Neuron (in vitro differentiated cells): ENCODE data around the gene RNF149.
"Not testable (repeated sequence)": the region's sequence is repeated elsewhere in the genome, so short reads cannot be mapped to it uniquely, and the experiment has no call there.

ENCODE experiments used
- H2AFZ ChIP-seq: one replicate; pipeline ENCODE4 v1.6.1; 2013; ENCODE audit warnings: low read depth, mild to moderate bottlenecking, inconsistent platforms, low read length, moderate library complexity
- H3K27me3 ChIP-seq: one replicate; pipeline ENCODE4 v1.6.1; 2013; ENCODE audit warnings: low read length; ENCODE audit not compliant: insufficient read depth
- H3K36me3 ChIP-seq: one replicate; pipeline ENCODE4 v1.6.1; 2013; ENCODE audit warnings: low read length; ENCODE audit not compliant: insufficient read depth
- H3K4me1 ChIP-seq: one replicate; pipeline ENCODE4 v1.6.1; 2013; ENCODE audit warnings: low read length; ENCODE audit not compliant: insufficient read depth
- H3K4me3 ChIP-seq: 2 replicates; pipeline ENCODE4 v1.5.1; 2013; ENCODE audit warnings: mild to moderate bottlenecking, low read length, moderate library complexity
- H3K9me3 ChIP-seq: one replicate; pipeline ENCODE4 v1.6.1; 2013; ENCODE audit warnings: low read length

The RNF149 gene

DNA sequence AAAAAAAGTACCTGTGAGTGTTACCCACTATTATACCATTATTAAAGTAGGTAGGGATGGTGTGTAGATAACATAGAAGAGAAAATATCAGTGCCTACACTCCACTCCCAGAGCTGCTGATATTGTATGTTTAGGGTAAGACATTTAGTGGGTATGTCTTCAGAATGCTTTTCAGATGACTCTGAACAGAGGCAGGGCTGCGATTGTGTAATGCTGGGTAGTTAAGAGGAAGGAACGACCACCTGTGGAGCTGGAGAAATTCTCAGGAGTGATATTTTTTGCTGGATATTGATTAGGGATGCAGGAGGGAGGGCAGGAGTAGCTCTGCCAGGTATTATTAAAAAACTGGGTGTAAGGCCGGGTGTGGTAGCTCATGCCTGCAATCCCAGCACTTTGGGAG, 53.0 kb downstream of the RNF149 start:
- Histone ChIP-seq H3K9me3 (peaks cover 6% of the 10 kb centered on the region), H3K27me3 (no peaks in the 10 kb centered on the region), H3K4me3 (no peak overlapping the region), H3K4me1 (peaks cover 16% of the 10 kb centered on the region), H2AFZ (no peak overlapping the region), H3K36me3 (peaks cover 23% of the 10 kb centered on the region)

GRCh38 chr2:101253703-101254450, 54.6 kb downstream of the RNF149 start:
- H3K27me3 ChIP-seq, result no peaks in the 10 kb centered on the region

GRCh38 chr2:101253013-101253702, 55.3 kb downstream of the RNF149 start:
- H3K4me1 ChIP-seq, result peaks cover 16% of the 10 kb centered on the region
- no peaks in the 10 kb centered on the region for H3K9me3 ChIP-seq
- peak overlapping the region; percentile 89 for H3K4me3 ChIP-seq
- H3K36me3 ChIP-seq, result peaks cover 4% of the 10 kb centered on the region
- peak overlapping the region; percentile 31 for H2AFZ ChIP-seq
- H3K27me3 ChIP-seq, result no peaks in the 10 kb centered on the region

More at GRCh38 chr2:101253703-101254450, 54.6 kb downstream of the RNF149 start:
- Histone ChIP-seq H3K36me3 (peaks cover 10% of the 10 kb centered on the region), H3K9me3 (peaks cover 4% of the 10 kb centered on the region), H3K4me3 (peak overlapping the region; percentile 89), H2AFZ (no peak overlapping the region), H3K4me1 (peaks cover 16% of the 10 kb centered on the region)

DNA sequence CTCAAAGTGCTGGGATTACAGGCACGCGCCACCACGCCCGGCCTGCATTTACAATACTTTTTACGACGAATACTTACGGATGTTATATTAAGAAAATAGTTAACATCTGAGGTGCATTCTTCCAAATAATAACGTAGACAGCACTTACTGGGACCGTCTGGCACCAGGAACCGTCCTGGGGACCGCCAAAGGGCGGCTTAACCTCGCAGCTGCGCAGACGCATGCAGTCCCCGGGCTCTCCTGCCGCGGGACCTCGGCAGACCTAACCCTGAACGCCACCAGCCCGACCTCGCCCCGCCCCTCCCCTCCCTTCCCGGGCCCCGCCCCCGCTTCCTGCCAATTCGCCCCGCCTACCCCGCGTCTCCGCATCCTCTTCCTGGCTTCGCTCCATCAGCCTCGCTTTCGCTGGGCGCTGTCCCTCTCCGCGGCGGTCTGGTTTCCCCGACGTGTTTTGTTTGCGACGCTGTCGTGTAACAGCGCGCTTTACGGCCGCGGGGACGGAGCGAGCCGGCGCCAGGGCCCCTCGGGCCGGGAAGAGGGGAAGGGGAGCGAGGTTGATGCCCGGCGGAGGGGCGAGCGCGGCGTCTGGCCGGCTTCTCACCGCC, 56.0 kb downstream of the RNF149 start, which contains the start of gene CNOT11:
TSS of gene CNOT11 (plus strand) at position 479 of the 605 bp plus-strand sequence. CDS start at position 558, 79 bp downstream.
- Histone ChIP-seq H2AFZ (peak within 1 kb of the TSS; percentile 86), H3K4me3 (peak within 1 kb of the TSS; percentile 89), H3K4me1 (peaks cover 16% of the 10 kb centered on the region), H3K9me3 (no peaks in the 10 kb centered on the region), H3K36me3 (peaks cover 2% of the 10 kb centered on the region), H3K27me3 (no peaks in the 10 kb centered on the region)

GRCh38 chr2:101251844-101252407, 56.6 kb downstream of the RNF149 start:
- Histone ChIP-seq H3K4me1 (peaks cover 16% of the 10 kb centered on the region), H3K9me3 (no peaks in the 10 kb centered on the region)

DNA sequence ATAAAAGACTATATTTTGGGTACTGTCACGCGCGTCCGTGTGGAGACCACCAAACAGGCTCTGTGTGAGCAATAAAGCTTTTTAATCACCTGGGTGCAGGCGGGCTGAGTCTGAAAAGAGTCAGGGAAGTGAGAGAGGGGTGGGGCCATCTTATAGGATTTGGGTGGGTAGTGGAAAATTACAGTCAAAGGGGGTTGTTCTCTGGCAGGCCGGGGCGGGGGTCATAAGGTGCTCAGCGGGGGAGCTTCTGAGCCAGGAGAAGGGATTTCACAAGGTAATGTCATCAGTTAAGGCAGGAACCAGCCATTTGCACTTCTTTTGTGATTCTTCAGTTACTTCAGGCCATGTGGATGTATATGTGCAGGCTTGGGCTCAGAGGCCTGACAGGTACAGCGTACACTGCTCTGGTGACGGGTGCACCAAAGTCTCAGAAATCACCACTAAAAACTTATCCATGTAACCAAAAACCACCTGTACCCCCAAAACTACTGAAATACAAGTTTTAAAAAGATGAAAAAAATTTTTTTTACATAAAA, 57.2 kb downstream of the RNF149 start:
- not testable (repeated sequence) for H3K9me3 ChIP-seq, H3K4me3 ChIP-seq

More at GRCh38 chr2:101251844-101252407, 56.6 kb downstream of the RNF149 start:
- peaks cover 2% of the 10 kb centered on the region for H3K36me3 ChIP-seq
- peak overlapping the region; percentile 86 for H2AFZ ChIP-seq
- H3K27me3 ChIP-seq, result no peaks in the 10 kb centered on the region
- peak overlapping the region; percentile 89 for H3K4me3 ChIP-seq

GRCh38 chr2:101249826-101250225, 58.7 kb downstream of the RNF149 start:
- H3K27me3 ChIP-seq, result no peaks in the 10 kb centered on the region
- H3K4me3 ChIP-seq, result no peak overlapping the region
- H2AFZ ChIP-seq, result no peak overlapping the region
- peaks cover 16% of the 10 kb centered on the region for H3K4me1 ChIP-seq
- H3K9me3 ChIP-seq, result no peaks in the 10 kb centered on the region
- H3K36me3 ChIP-seq, result no peaks in the 10 kb centered on the region

More for the DNA sequence above, 57.2 kb downstream of the RNF149 start:
- H3K36me3 ChIP-seq, H2AFZ ChIP-seq, H3K27me3 ChIP-seq: not testable (repeated sequence)
- peaks cover 16% of the 10 kb centered on the region for H3K4me1 ChIP-seq

DNA sequence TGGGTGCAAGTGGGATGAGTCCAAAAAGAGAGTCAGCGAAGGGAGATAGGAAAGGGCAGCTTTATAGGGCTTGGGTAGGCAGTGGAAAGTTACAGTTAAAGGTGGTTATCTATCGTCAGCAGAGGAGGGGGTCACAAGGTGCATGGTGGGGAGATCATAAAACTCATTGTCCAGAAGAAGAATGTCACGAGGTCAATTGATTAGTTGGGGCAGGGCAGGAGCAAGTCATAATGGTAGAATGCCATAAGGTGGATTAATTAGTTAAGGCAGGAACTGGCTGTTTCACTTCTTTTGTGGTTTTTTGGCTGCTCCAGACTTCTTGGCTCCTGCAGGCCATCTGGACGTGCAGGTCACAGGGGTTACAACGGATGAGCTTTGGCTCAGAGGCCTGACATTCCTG, 59.7 kb downstream of the RNF149 start:
- H3K27me3 ChIP-seq, H3K36me3 ChIP-seq, H2AFZ ChIP-seq, H3K9me3 ChIP-seq, H3K4me3 ChIP-seq, H3K4me1 ChIP-seq: not testable (repeated sequence)

DNA sequence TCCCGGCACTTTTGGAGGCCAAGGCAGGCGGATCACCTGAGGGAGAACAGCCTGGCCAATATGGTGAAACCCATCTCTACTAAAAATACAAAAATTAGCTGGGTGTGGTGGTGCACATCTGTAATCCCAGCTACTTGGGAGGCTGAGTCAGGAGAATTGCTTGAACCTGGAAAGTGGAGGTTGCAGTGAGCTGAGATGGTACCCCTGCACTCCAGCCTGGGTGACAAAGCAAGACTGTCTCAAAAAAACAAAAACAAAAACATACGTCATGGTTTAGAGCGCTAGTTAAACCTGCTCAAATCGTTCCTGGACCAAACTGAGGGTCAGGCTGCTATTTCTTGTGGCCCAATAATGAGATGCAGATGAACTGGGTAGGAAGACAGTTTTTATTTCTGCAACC, 63.0 kb downstream of the RNF149 start:
- not testable (repeated sequence) for H3K27me3 ChIP-seq, H3K36me3 ChIP-seq, H2AFZ ChIP-seq, H3K4me1 ChIP-seq, H3K9me3 ChIP-seq, H3K4me3 ChIP-seq

GRCh38 chr2:101244899-101245298, 63.6 kb downstream of the RNF149 start:
- H2AFZ ChIP-seq, H3K4me3 ChIP-seq, H3K36me3 ChIP-seq, H3K27me3 ChIP-seq, H3K9me3 ChIP-seq, H3K4me1 ChIP-seq: not testable (repeated sequence)

GRCh38 chr2:101244373-101244772, 64.1 kb downstream of the RNF149 start:
- H3K4me3 ChIP-seq, H2AFZ ChIP-seq, H3K36me3 ChIP-seq, H3K27me3 ChIP-seq, H3K9me3 ChIP-seq, H3K4me1 ChIP-seq: not testable (repeated sequence)

GRCh38 chr2:101241158-101241557, 67.3 kb downstream of the RNF149 start:
- Histone ChIP-seq H2AFZ (no peak overlapping the region), H3K4me3 (no peak overlapping the region), H3K9me3 (no peaks in the 10 kb centered on the region), H3K27me3 (no peaks in the 10 kb centered on the region), H3K4me1 (no peaks in the 10 kb centered on the region), H3K36me3 (no peaks in the 10 kb centered on the region)

DNA sequence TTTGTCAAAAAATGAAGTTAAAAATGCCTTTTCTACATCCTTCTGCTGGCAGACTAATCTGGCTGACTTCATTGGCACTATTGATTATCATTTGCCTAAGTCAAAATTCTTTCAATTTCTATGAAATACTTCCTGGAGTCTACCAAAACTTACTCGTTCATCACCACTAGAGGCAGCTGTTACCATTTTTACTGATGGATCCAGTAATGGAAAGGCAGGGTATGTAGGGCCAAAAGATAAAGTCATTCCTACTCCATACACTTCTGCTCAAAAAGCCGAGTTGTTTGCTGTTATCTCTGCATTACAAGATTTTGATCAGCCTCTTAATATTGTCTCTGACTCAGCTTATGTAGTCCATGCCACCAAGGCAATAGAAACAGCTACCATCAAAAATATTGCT, 67.8 kb downstream of the RNF149 start:
- H3K4me3 ChIP-seq, H3K36me3 ChIP-seq, H3K27me3 ChIP-seq, H3K4me1 ChIP-seq, H3K9me3 ChIP-seq, H2AFZ ChIP-seq: not testable (repeated sequence)
